NCI-H1092 (cell line): ENCODE data around the gene TNFSF8.

Experiments used
- DNase-seq: peaks from one replicate; lab custom pipeline; 2025; lab: John Stamatoyannopoulos, UW

Gene TNFSF8, protein sequence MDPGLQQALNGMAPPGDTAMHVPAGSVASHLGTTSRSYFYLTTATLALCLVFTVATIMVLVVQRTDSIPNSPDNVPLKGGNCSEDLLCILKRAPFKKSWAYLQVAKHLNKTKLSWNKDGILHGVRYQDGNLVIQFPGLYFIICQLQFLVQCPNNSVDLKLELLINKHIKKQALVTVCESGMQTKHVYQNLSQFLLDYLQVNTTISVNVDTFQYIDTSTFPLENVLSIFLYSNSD

DNA sequence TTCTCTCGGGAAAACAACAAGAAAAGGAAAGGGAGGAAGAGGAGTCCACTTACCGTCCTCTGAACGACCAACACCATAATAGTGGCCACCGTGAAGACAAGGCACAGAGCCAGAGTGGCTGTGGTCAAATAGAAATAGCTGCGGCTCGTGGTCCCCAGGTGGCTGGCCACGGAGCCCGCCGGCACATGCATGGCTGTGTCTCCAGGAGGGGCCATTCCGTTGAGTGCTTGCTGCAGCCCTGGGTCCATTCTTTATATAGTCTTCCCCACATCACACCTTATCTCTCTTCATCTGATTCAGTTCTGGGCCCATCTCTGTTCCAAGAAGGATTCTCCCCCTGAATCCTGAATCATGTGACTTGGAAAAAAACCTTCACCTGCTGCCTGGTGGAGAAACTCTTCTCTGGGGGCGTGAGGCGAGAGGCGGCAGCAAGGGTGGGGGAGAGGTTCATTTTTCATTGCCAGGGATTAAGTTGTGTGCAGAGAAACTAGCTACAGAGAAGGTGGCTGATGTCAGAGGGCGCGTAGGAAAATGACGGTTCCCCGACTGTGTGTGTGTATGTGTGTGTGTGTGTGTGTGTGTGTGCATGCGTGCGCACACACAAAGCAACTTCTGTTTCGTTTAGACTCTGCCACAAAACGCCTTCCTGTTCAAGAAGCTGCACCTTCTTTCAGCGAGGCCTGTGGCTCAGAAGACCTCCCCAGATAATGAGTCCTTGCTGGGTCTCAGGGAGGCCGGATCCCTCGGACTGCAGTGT is at the start of gene TNFSF8:
Gene TNFSF8, minus strand, starts transcription at position 536 of the 757 bp plus-strand sequence. Its CDS starts 288 bp downstream, at position 248.
- no peak for DNase-seq

DNA sequence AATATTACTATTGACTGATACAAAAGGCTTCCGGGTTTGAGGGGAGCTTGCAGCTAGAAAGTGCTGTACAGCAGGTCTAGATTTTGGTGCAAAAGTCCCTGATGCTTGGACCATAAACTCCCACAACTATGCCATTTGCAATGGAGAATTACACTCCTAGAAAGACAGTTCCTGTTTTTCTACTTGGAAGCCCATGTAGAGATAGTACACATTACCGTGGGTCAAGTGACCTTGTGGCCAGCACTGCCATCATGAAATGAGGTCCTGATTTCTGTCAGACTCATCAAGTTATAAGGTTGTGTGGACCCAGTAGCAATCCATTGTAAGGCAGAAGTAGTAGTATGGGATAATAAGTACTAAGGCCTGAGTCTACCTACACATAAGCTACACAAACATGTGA is 42.8 kb upstream of the TNFSF8 start:
- no peak for DNase-seq

DNA sequence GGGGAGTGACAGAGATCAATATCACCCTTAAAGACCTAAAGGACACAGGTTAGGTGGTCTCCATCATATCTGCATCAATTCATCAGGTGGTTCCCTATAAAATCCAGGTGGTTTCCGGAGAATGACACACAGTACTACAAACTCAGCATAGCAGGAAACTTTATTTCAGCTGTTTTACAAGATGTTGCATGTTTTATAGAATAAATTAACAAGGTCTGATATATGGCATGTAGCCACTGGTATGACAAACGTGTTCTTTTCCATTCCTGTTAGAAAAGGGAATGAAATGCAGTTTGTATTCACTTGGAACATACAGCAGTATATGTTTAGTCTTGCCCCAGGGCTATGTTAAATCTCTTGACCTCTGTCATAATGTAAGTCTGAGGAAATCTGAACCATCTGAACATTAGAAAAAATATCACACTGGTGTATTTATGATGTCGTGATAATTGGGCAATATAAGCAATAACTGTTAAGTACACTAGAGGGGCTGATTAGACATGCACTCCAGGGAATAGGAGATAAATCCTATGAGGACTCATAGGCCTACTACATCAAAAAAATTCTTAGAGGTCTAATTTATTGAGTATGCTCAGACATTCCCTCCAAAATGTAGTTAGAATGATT is 42.2 kb upstream of the TNFSF8 start:
- DNase-seq, result no peak

DNA sequence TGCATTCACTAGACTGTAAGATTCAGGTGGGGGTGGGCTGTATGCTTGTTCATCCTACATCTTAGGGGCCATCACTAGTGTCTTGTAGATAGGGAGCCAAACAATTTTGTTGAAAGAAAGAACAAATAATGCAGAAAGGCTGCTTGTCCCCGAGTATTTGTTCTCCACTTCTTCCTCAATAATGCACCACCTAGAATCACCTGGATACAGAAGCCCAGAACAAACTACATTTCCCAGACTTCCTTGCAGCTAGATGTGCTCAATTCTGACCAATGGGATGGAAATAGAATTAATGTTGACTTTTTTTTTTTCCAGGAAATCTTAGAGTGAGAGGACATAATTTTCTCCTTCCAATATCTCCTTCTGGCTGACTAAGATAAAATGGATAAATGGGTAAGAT is 38.9 kb upstream of the TNFSF8 start:
- no peak for DNase-seq

DNA sequence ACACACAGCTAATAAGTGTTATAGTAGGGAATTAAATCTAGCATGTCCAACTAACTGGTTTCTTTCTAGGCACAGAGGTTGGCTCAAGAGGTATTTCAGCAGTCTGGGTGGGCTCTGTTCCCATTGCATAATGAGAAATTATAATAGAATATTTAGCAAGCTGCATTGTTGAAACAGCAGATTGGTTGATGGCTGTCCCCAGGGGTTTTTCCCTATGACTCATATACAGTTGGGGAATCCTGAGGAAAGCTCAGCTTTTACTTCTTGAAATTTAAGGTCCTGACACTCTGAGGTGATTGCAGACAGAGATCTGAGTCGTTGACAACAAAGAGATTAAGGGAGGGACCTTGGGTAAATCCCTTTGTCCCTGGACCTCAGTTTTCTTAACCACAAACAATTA is 38.3 kb upstream of the TNFSF8 start:
- DNase-seq, result no peak

DNA sequence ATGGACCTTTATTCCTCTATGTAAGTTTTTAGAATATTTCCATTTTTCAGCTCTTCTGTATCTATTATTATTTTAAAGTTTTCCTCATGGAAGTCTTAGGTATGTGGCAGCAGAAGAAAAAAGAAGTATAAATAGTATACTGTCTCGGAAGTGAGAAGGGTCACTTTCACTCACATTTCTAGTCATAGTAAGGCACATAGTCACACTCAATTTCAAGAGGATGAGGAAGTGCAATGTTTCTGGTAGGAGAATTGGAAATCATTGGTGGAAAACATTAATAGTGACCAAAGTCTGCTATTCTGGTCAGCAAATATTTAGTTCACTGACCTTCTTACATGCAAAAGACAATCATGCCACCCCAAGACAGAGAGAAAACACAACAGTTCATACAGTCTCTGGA is 35.2 kb upstream of the TNFSF8 start:
- DNase-seq, result no peak

DNA sequence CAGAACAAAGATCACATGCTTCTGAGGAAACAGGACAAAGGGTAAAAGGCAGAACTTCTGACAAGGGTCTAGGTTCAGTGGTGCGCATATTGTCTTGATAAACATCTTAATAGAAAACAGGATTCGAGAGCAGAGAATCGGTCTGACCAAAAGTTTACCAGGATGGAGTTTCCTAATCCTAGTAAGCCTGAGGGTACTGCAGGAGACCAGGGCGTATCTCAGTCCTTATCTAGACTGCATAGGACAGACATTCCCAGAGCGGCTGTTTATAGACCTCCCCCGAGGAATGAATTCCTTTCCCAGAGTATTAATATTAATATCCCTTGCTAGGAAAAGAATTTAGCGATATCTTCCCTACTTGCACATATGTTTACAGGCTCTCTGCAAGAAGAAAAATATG is 32.4 kb upstream of the TNFSF8 start:
- DNase-seq, result no peak

DNA sequence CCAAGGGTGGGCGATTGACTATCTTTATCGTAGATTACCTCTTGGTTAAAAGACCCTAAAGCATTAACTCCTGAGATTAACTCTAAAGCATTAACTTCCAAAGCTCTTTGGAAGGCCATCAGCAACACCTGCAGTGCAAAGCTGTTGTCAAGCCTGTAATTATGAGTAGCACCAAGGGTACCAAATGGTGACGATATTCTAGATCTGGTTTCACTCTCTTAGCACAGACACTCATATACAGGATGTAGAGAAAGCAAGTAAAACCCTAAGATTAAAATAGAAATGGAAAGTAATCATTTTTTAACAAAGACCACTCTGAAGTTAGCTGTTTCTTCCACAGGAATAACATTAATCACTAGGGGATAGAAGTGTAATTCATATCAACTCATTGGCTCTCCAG is 29.9 kb upstream of the TNFSF8 start:
- DNase-seq, result no peak

DNA sequence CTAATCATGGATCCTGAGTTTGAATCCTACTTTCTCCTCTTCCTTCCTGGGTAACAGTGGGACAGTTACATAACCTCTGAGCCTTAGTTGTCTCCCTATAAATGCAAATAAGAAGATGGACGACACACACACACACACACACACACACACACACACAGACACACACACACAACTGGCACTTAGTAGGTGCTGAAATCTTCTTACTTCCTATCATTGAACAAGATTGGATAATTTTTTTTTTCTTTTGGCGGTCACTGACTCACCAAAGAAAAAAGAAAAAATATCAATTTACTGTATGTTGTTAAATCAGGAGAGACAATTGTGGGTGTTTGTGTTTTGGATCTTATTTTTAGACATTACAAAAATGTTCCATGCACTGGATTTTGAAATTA is 28.4 kb upstream of the TNFSF8 start:
- DNase-seq, result no peak

DNA sequence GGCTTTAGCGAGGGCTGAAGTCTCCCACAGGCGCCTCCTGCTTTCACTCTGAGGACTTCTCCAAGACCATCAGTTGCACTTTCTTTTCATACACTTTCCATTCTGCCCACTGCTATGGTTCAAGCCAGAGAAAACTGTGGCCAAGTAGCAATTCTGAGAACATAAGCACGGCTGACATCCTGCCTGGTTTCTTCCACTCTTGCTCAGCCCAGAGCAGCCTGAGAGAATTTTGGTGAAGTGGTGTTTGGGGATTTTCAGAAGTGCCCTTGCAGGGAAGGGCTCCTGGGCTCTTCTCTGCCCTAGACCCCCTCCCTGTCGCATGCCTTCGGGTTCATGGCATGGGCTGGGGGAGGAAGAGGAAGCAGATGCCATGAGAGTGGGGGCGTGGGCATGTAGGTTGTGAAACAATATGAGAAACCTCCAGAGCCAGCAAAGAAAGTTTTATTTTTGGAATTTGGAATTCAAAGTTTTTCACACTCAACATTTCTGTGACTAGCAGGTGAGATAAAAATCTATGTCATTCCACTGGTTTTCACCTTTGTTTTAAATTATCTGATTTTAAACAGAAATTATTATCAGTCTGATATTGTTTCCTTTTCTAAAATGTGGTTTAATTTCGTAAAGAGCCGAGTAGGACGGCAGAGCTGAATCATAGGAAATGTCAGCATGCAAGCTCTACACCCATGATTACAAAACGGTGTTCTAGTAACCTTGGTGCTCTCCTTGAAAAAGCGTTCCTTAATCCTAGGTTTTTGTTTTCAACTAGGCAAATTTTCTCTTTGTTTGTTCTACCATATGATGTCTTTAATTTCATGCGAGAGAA is 27.8 kb upstream of the TNFSF8 start:
- DNase-seq, result no peak

DNA sequence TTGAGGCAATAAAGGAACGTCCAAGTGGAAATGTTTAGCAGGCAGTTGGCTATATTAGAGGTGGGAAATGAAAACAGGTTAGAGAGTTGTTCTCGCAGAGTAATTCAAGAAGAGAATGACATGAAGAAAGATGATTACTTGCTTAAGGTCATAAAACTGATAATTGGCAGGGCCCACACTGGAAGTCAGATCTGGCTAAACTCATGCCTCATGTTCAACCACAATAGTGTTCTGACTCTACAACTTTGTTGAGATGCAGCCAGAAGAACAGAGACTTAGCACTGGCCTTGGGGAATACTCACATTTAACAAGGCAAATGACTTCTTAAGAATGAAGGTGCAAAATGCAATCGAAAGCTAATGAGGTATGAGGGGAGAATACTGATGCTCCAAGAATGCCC is 27.2 kb upstream of the TNFSF8 start:
- DNase-seq, result no peak

DNA sequence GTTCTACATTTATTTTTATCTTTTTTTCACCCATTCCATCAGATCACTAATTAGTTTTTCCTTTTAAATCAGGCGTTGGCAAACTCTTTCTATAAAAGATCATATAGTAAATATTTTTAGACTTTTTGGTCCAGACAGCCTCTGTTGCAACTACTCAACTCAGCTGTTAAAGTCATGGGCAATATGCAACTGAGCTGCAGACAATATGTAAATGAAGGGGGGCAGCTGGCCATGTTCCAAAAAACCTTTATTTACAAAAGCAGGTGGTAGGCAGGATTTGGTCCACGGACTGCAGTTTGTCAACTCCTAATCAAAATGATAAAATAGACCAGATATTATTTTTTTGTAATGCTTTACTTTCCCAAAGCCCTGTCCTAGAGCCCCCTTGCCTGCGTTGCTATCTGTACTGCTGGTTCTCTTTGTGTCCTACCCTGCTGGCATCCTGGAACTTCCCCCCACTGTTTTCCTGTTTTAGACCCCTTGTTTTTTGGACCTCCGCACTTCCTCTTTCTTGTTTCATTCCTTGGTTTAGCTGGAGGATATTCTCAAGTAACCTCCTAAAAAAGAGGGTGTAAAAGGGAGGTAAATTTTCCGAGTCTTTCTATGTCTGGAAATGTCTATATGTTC is 24.7 kb upstream of the TNFSF8 start:
- DNase-seq, result no peak

DNA sequence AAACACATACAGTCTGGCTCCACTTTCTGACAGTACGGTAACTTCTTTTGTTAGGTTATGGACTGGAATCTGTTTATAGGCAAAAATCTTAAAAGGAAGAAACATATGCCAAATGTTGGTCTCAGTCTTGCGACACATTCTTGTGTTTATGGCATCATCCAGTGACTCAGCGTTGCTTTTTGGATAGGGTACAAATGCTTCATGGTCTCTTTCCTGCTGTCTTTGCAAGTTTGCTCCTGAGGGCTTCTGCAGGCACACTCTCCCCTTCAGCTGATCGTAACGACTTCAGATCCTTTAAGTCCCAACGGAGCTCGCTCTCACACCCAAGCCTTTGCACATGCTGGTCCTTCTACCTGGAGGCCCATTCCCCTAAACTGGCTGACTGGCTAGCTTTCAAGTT is 23.6 kb upstream of the TNFSF8 start:
- no peak for DNase-seq

DNA sequence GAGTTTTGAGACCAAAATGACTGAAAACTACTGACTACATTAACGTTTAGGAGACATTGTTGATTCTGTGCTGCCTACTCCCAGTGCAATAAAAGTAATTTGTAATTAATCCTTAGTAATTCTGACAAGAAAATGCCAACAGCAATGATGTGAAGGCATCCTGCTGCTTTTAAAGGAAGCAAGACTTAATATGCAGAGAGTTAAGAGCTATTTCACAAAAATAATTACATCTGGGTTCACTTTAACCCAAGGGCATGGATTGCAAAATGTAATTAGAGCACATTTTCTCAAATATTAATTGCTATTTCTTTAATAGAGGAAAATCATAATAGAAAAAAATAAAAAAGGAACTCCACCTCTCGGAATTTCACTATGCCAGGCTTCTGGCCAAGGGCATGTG is 22.7 kb upstream of the TNFSF8 start:
- no peak for DNase-seq

DNA sequence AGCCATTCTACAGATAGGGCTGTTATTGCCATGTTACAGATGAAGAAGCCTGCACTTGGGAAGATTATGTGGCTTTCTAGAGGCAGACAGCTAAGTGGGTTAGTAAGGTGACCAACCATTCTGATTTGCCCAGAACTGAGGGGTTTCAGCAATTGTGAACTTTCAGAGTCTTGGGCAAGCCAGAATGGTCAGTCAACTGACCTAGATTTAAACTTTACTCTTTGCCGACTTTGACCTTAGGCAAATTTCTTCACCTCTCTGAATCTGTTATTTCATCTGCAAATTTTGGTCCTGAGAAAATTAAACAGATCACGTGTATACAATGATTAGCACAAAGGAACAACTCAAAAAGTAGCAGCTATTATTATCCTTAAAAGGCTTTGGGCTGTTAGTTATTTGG is 20.4 kb upstream of the TNFSF8 start:
- no peak for DNase-seq

DNA sequence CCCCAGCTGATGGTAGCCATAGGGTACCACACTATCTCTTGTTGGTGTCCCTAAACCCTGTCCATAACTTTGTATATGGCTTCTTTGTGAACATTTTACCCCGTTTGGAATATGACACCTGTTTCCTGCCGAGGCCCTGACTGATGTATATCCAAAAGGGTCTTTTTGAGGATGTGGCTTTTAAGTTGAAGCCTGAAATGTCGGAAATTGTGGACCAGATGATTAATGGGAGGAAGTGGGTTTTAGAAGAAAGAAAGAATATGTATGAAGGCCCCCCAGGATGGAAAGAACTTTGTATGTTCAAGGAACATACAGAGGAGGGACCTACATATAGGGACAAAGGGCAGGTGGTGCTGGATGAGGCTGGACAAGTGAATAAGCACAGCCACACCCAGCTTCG is 16.7 kb upstream of the TNFSF8 start:
- no peak for DNase-seq

DNA sequence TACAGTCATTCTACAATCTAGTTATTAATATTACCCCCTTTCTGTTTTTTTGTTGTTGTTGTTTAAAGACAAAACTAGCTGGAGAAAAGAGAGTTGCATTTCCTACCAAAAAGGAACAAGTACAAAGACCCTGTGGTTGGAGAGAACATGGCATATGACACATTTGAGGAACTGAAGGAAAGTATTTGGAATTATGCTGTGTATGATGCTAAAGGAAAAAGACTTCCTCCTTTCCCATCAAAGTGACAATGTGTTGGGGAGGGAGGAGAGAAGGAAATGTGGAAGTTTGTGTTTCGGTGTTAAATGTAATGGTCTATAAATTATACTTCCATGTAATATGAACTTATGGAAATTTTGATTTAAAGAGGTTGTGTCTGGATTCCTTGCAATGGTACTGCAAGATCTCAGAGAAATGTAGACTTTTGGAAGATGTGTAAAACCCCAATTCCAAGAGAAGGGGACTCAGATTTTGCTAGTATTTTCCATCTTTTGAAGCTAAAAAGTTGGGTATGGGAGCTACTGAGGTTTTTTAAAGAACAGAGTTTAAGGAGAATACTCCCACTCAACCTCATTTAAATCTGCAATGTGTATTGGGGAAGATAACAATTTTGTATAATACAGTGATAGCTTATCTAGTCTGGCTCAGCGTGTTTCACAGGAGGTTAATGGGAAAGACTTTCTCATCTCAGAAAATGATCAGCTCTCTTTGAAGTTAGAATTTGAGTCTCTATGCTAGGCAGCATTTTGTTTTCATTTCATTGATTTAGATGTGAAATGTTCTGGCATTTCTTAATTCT is 15.4 kb upstream of the TNFSF8 start:
- DNase-seq, result no peak

DNA sequence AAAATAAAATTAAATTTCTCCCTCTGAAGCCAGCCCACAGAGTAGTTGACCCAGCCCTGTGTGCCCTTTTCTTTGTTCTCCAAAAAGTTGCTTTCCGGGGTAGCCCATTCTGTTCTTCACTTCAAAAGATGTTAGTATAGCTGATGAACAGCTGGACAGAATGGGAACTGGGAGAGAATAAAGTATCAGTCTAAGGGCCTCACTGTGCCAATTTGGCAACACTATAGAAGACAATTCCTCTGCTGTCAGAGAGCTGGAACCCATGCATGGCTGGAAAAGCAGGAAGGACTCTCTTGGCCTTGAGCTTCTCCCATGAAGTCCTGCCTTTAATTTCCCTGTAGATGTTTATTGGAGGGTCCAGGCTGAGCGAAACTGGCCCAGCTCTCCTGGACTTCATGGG is 11.0 kb upstream of the TNFSF8 start:
- no peak for DNase-seq

DNA sequence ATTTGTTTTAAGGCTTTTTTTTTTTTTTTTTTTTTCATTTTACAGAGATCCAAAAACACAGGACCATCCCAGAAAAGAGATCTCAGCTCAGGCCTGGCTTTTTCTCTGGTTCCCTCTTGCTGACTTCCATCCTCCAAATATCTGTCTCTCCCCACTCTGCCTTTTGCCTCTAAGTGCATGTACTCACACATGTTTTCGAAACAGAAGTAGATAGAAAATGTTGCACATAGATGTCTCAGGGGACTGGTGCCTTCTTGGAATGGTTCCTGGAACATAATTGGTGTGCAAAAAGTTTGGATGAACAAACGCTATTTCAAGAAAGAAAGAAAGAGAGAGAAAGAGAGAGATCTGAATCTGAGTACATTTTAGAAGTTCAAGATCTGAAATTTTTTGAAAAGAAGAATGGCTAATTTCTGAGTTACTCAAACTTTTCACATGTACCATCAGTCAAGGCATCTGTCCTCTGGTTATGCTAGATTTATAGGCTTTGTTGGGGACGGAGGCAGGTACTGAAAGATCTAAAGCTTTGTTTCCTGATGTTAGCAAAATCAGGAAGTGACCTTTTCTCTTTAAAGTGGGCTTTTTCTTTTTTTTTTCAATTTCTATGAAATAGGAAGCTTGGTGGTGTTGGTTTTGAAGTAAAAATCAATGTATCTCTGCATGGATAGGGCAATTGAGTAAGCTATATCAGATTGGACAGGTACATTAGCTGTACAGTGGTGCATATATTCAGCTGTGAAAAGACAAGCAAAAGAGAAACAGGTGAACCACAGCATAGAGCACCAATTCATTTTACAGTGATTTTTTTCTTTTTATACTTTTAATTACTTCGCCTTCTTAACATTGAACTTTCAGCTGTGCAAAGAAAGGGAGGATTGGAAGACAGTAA is 8.5 kb upstream of the TNFSF8 start:
- no peak for DNase-seq

DNA sequence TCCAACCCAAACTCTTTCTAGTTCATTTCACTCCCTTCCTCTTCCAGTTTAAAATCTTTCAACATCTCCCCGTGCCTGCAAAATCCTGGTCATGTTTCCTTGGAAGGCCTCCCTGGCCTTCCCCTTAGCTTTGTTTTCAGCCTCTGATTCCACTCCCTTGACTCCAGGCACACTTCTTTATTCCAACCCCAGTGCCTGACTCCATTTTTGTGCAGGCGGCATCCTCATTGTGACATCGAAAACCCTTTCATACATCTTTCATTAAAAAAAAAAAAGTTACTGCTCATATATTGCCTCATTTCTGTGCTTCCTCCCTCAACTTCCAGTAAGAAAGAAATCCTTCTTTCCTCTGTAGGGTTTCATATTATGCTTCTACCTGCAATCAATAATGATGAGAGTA is 7.1 kb upstream of the TNFSF8 start:
- DNase-seq, result no peak
